Mucosa of descending colon (tissue), 3 donors: ENCODE data around the gene FBXL7. TPM values are rescaled to one million over a fixed set of nuclear protein-coding genes. Genes with fewer than 3 reads are reported as not detected.
A peak's percentile ranks its signal among the peaks of the same experiment; 100 is the strongest.

Source experiments
- ATAC-seq: fragments of 200-7000 bp; cut with Tn5 transposase; one replicate; pipeline ENCODE4 v1.9.1; 2020; ENCODE audit warnings: mild to moderate bottlenecking, moderate library complexity
- DNase-seq, 3 donors: peaks; one replicate each; pipeline ENCODE4 v3.0.0-alpha.2; 2020
- H3K36me3 ChIP-seq: fragments of 200-600 bp; one replicate; pipeline ENCODE4 v1.8.0; 2021; ENCODE audit warnings: low read depth, mild to moderate bottlenecking
- H3K4me1 ChIP-seq: fragments of 200-600 bp; one replicate; pipeline ENCODE4 v1.8.0; 2021; ENCODE audit warnings: low read depth, mild to moderate bottlenecking
- H3K4me3 ChIP-seq: fragments of 200-600 bp; one replicate; pipeline ENCODE4 v1.8.0; 2021; ENCODE audit warnings: mild to moderate bottlenecking
- H3K9me3 ChIP-seq: fragments of 200-600 bp; one replicate; pipeline ENCODE4 v1.8.0; 2021; ENCODE audit warnings: mild to moderate bottlenecking
- CTCF ChIP-seq: fragments of 200-600 bp; IDR thresholded peaks from one replicate; pipeline ENCODE4 v1.8.0; 2022; ENCODE audit warnings: antibody characterized with exemption, mild to moderate bottlenecking
- intact Hi-C, 2 donors: fragments of 100-400 bp; cut with DNase I in 1 of 2; cut with micrococcal nuclease in 1 of 2; formaldehyde crosslinking; loops; one replicate each; pipeline versions ENCODE4 v1.11.0 to v1.11.1; 2022; cut with DNase I, micrococcal nuclease
- total RNA-seq, 3 donors: library from RNA; stranded (reverse); fragmentation: NEBNext Ultra II Directional in 2 of 3; extraction: Animal tissue kit (Norgen Biotek cat#: 25700) in 2 of 3; gene quantifications; one replicate each; pipeline versions ENCODE4 v1.2.1 to v1.2.4, GENCODE V29; 2021 to 2023
- donor health status: DM: no; HTN: no; CAD: no; lungs with moderate emphysema.
- donor health status: DM: no; HTN: no; CAD: no.
- donor health status: DM: no; HTN: yes; CAD: no.

FBXL7 gene
- total RNA-seq, 3 donors from 2014 or later, result 1.6 to 21.4 (median 3.4) TPM

GRCh38 chr5:15791274-15791673, 291.3 kb downstream of the FBXL7 start:
- H3K4me3 ChIP-seq, result no peak overlapping the region
- no peak for TF ChIP-seq CTCF
- H3K4me1 ChIP-seq, result no peaks in the 10 kb centered on the region
- ATAC-seq (no peak), DNase-seq (peak in 1 of 3 donors; percentile 21)
- intact Hi-C loops, result no loop called here
- H3K9me3 ChIP-seq, result no peaks in the 10 kb centered on the region
- H3K36me3 ChIP-seq, result no peaks in the 10 kb centered on the region

GRCh38 chr5:15791859-15792258, 291.9 kb downstream of the FBXL7 start:
- TF ChIP-seq CTCF, result no peak
- Histone ChIP-seq H3K4me1 (no peaks in the 10 kb centered on the region), H3K9me3 (no peaks in the 10 kb centered on the region), H3K36me3 (no peaks in the 10 kb centered on the region), H3K4me3 (no peak overlapping the region)
- DNase-seq, result no peak
- intact Hi-C loops, result no loop called here
- ATAC-seq, result no peak

- intact Hi-C loops, result no loop called here
- no peak for TF ChIP-seq CTCF
- H3K4me3 ChIP-seq, result no peak overlapping the region
- DNase-seq (no peak), ATAC-seq (no peak)
- no peaks in the 10 kb centered on the region for H3K9me3 ChIP-seq
- H3K36me3 ChIP-seq, result no peaks in the 10 kb centered on the region
- no peaks in the 10 kb centered on the region for H3K4me1 ChIP-seq
Observed at GRCh38 chr5:15794052-15794985, 294.3 kb downstream of the FBXL7 start.

- no peak for TF ChIP-seq CTCF
Observed at GRCh38 chr5:15796096-15796495, 296.1 kb downstream of the FBXL7 start.

GRCh38 chr5:15796557-15796956, 296.6 kb downstream of the FBXL7 start:
- H3K4me1 ChIP-seq, result no peaks in the 10 kb centered on the region
- H3K4me3 ChIP-seq, result no peak overlapping the region
- TF ChIP-seq CTCF, result no peak
- intact Hi-C loops, result no loop called here
- no peak for ATAC-seq
- DNase-seq, result no peak
- no peaks in the 10 kb centered on the region for H3K36me3 ChIP-seq
- H3K9me3 ChIP-seq, result no peaks in the 10 kb centered on the region

More at GRCh38 chr5:15796096-15796495, 296.1 kb downstream of the FBXL7 start:
- no peak overlapping the region for H3K4me3 ChIP-seq
- intact Hi-C loops, result no loop called here
- no peaks in the 10 kb centered on the region for H3K9me3 ChIP-seq
- no peak for ATAC-seq
- no peak for DNase-seq
- H3K36me3 ChIP-seq, result no peaks in the 10 kb centered on the region
- no peaks in the 10 kb centered on the region for H3K4me1 ChIP-seq
